Epithelial cell of prostate (primary cell): ENCODE results near the gene NXPH3.
"Not testable (repeated sequence)": the region's sequence is repeated elsewhere in the genome, so short reads cannot be mapped to it uniquely, and the experiment has no call there.

Experiments
- DNase-seq: peaks from one replicate; pipeline ENCODE4 v3.0.0-alpha.2; 2011; ENCODE audit warnings: low read depth, low spot score
- H3K27ac ChIP-seq: fragments of 450-650 bp; 2 replicates; pipeline ENCODE4 v1.5.1; 2017; ENCODE audit warnings: mild to moderate bottlenecking

The NXPH3 gene

DNA sequence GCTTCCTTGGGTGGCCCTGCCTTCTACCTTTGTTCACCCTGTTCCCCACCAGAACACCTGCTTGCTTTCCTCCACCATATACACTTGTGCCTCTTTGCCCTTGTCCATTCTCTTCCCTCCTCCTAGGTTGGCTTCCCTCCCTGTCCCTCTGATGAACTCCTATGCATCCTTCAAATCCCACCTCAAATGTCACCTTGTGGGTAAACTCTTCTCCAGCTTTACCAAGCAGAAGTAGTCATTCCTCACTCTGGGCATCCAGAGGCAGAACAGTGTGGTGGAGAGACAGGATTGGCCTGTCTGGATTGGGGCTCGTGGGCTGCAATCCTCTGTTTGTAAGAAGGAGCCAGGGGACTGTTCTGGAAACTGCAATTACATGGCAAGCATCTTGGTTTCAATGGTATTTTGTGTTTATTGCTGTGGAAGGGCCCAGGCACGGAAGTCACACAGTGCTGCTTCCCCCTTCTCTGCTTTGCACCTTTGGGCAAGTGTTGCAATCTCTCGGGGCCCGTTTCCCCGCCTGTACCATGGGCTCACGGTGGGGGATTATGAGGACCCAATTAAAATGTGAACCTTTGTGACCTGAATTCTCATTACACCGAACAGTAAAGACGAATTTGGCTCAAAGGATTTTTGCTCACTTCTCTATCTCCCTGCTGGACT is 21.9 kb upstream of the NXPH3 start:
- H3K27ac ChIP-seq, result no peak overlapping the region
- DNase-seq, result no peak

DNA sequence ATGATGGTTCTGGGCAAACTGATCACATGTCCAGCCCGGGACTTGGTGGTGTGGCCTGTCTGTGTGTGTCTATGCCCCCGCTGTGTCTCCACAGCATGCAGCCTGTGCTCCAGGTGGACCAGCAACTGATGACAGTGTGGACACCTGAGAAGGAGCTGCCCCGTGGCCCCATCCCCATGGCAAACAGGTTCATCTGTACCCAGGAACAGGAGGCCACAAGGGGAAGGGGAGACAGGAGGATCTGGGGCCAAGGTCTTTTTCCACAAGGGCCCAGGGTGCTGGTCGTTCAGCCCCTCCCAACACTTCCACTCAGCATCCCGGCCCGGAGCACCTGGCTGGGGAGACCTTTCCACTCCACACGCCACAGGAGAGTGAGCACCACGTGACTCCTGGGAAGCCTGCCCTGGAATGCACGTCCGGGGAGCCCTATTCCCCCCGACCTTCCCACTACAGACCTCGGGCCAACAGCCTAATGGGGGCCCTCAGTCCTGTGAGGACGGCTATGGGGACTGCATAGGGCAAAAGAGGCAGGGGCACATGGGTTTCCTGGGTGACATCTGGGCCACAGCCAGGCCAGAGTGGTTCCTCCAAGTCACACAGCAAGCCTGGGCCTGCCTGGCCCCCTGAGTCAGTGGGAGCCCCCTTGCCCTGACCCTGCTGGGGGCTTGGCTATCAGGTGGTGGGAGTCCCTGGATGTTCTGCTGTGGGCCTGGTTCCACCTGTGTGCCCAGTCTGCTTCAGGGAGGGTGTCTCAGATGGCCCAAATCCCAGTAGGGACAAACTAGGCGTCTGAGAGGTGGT is 20.8 kb upstream of the NXPH3 start:
- H3K27ac ChIP-seq, result no peak overlapping the region
- no peak for DNase-seq

DNA sequence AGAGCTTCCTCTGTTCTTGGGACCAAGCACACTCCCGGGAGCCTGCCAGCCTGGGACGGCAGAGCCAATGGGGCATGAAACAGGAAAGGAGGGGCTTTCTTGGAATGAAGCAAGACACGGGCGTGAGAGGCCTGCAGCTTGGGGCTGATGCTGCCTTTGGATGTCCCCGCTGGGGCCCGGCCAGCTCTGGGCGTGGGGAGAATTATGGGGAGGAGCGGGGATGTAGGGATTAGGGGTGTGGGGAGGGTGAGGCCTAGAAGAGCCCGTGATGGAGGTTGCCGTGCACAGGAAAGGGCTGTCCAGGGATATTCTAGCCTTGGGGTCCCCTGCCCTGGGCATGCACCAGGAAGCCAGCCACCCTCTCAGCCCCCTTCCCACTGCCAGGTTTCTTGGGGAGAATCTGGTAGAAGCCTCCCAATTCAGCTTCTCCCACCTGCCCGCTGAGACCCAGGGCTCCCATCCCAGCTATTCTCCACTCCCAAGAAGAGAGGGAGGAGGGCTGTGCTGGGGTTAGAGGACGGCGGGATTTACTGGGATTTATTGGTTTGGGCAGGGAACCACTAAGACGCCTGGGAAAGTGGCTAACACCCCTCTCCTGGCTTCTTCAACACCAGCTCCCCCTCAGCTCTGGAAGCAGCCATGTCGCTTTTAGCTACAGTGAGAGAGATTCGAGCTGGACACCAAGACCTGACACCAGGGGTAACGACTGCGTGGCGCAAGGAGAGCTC is 20.0 kb upstream of the NXPH3 start:
- no peak overlapping the region for H3K27ac ChIP-seq
- no peak for DNase-seq

DNA sequence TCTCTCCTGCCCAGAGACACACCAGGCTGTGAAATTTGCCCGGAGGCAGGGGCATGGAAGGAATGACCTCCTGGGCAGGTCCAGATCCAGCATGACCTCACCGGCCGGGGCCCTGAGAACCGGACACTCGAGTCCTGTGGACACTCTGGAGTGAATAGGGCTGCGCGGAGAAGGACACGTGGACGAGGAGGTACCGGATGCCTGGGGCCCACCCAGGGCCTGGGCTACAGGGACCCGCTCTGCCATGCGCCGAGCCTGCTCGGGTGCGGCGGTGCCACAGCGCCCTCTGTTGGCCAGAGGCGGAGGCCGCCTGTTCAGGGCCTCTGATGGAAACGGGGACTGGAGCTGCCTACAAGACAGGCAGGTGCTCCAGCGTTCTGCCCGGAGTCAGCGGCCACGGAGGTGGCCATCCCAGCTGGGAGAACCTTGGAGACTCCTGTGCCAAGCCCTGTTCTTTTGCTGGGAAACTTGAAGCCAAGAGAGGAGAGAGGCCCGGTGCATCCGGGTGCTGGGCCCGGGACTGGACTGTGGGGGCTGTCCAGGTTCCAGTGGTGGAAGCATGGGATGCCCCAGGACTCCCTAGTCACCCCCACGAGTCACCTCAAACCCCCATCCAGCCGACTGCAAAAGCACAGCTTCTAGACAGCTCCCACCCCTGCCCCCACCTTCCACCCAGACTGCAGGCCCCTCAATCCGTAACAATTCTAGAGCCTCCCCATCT is 19.3 kb upstream of the NXPH3 start:
- DNase-seq, result no peak
- no peak overlapping the region for H3K27ac ChIP-seq

DNA sequence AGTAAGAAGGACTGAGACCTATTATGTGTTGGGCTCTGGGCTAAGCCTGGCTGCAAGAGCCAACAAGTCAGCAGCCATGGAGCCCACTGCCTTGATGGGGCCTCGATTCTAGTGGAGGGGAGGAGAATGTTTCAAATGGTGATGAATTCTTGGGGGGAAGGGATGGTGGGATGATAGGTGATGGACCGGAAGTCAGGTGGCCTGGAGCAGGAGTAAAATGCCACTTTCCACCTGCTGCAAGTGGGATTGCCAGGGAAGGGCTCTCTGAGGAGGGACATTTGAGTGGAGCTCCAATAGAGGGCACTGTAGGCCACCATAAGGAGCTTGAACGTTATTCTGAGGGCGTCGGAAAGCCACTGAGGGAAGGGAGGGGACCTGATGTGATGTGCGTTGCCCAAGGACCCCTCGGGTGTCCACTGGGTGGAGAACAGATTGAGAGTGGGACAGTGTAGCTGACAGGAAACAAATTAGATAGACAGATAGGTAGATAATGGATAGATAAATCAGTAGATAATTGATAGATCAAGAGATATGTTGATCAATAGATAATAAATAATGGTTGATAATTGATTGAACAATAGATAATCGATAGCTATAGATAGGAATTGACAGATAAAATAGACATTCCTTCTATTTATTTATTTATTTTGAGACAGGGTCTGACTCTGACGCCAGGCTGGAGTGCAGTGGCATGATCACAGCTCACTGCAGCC is 18.2 kb upstream of the NXPH3 start:
- no peak for DNase-seq
- H3K27ac ChIP-seq, result no peak overlapping the region

DNA sequence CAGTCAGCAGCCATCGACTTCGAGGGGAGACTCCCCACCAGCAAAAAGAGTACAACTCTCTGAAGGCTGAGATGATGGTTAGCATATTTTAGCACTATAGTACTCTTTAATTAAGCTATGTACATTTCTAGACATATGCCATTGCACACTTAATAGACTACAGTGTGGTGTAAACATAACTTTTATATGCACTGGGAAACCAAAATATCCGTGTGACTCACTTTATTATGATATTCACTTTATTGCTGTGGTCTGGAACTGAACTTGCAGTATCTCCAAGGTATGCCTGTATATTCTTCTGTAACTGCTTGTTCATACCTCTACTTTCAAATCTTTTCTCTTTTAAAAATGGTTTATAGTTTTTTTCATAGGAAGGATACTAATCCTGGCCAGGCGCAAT is 11.0 kb upstream of the NXPH3 start:
- no peak overlapping the region for H3K27ac ChIP-seq
- no peak for DNase-seq

DNA sequence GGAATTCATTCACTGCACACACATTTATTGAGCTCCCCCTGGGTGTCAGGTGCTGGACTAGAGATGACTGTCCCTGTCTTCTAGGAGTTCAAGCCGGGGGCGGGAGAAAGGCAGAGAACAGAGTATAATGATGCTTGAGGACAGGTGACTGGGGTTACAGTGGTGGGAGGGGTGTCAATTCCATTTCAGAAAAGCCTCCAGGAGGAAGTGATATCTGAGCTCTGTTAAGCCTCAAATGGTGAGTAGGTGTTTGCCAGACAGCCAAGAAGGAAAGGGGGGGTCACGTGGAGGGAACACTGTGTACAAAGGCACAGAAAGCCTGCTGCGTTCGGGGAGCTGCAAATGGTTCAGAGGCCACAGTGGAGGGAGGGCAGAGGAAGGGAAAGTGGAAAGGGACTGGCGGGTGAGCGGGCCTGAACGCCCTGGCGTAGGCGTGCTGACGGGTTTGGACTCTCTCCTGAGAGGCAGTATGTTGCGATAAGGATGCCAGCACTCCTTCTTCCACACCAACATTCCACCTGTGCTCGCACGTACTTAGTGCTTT is 9.7 kb upstream of the NXPH3 start:
- no peak overlapping the region for H3K27ac ChIP-seq
- no peak for DNase-seq

DNA sequence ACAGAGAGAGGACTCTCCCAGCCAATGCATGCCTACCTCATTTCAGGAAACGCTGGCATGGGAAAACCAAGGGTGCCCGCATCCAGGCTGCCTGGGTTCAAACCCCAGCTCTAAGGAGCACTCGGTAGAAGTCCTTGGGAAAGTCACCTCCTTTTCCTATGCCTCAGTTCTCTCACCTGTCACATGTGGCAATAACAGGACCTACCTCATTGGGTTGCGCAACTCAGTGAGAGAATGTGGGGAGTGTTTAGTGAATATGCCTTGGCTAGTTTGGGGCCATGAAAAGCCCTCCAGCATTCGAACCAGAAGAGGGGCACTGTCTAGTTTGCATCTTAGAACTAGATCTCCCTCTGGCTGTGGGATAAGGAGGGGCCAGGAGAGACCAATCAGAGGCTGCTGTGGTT is 9.0 kb upstream of the NXPH3 start:
- no peak for DNase-seq
- no peak overlapping the region for H3K27ac ChIP-seq

DNA sequence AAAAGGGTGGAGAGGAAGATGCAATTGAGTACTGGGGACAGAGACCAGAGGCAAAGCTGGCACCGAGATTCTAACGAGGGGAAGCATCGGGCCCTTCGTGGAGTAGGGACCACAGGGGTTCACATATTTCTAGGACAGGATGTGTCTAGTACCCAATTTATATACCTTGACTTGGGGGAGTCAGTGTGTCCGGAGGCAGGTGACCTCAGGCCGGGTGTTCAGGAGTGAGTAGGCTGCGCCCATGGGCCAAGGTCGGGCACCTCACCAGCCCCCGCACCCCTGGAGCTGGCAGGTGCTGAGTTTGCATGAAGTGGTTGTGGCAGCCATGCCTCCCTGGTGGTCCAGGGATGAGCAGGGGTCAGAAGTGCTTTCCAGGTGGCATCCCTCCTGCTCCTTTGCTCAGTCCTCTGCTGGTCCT is 8.6 kb upstream of the NXPH3 start:
- H3K27ac ChIP-seq, result no peak overlapping the region
- no peak for DNase-seq

DNA sequence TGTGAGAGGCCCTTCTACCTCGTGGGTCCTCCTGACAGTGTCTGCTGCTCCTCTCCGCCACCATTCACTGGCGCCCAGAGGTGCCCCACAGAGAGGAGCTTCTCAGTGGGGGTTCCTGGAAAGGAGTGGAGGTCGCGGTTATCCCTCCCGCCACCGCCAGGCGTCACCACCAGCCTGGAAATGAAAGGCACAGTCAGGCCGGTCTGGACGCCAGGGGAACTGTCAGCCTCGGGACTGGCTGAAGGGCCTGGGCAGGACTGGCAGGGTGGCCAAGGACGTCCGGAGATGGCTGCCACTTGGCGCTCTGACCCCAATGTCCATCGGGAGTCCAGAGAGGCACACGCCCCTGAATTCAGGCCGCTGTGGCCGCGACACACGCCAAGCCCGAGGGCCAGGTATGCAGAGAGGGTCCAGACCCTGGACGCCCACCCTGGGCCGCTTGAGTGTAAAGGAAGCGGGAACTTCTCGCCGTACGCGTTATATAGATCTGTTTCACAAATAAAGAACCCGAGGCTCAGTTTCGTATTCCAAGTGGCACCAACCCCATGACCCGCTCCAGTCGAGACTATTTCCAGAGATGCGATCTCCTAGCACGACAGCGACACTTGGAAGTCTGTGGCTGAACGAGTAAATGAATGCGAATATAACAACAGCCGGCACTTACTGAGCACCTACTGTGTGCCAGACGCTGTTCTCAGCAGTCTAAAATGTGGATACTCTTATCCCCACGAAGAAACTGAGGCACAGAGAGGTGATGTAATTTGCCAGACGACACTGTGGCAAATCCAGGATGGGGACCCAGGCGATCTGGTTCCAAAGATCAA is 7.6 kb upstream of the NXPH3 start:
- no peak overlapping the region for H3K27ac ChIP-seq

DNA sequence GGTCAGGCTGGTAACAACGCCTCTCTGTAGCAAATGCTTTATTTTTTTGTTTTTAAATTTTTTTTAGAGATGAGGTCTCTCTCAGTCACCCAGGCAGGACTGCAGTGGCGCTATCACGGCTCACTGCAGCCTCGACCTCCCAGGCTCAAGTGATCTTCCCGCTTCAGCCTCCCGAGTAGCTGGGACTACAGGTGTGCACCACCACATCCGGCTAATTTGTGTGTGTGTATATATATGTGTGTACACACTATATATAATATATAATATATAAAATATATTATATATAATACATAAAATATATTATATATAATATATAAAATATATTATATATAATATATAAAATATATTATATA is 7.0 kb upstream of the NXPH3 start:
- DNase-seq, H3K27ac ChIP-seq: not testable (repeated sequence)

More for the DNA sequence above, 7.6 kb upstream of the NXPH3 start:
- DNase-seq, result no peak

DNA sequence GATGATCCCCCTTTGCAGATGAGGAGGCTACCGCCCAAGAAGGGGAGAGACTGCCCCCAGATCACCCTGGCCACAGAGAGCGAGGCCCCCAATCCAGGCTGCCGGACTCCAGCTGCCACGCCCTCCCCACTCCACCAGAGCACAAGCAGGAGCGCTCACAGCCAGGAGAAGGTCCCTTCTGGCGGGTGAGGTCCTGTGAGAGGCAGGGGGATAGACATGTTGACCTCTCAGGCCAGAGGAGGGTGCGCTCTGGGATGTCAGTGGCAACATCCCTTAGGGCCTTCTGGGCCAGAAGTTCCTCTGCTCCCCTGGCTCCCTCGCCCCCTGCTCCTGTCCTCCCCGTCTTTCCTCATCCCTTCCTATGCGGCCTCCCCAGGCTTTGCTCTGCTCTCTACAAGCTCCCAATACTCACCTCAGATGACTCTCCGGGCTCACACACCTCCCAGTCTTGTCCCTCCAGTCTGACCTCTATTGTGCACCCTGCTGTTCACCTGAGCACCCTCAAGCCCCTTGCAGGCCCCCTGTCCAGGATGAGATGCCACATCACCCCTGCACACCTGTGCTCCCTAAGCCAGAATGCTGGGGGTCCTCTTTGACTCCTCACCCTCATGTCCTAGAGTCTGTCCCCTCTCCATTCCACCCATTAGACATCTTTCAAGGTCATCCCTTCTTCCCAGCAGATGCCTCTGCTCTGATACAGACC is 5.0 kb upstream of the NXPH3 start:
- DNase-seq, result no peak
- no peak overlapping the region for H3K27ac ChIP-seq

DNA sequence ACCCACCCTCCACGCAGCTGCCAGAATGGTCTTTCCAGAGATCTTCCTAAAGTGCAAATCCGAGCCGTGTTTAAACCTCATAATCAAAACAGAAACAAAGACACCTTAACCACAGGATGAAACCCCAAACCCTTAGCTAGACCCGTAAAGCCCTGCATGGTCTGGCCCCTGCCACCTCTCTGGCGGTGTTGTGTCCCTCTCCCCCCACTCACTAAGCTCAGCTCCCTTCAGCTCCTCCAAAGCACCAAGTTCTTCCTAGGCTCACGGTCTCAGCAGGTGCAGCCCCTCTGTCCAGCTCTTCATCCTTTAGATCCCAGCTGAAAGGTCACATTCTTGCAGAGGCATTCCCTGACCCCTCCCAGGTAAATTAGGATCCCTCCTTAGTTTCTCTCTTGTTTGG is 4.4 kb upstream of the NXPH3 start:
- no peak for DNase-seq
- H3K27ac ChIP-seq, result no peak overlapping the region

DNA sequence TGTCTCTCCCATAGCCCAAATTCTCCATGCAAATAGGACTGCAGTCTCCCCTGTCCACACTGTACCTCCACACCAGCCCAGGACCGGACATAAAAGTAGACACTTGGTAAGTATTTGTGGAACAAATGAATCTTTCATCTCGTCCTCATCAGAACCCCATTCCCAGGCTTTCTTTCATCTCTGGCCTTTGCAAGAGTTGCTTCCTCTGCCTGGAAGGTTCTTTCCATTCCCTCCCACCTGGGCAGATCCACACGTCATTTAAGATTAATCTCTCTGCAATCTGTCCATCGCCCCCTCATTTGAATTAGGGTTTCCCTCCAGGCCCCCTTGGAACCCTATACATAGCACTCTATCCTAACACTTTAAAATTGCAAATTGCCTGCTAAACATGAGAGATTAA is 3.9 kb upstream of the NXPH3 start:
- H3K27ac ChIP-seq, result no peak overlapping the region
- DNase-seq, result no peak

DNA sequence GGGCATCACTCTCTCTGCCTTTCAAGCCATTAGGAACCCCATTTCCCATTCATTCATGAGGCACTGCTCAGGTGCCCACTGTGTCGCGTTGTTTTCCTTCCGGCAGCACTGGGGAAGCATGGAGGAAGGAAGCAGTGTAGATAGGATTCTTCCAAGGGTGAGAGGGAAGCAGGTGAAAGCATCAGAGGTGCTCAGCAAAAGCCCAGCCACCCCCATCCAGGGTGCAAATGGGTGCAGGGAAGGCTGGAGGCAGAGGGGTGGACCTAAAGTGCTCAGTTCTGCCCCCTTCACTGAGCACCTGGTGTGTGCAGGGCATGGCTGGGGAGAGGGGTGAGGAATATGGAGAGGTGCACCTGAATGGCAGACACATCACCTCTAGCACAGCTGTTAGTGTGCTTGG is 3.4 kb upstream of the NXPH3 start:
- no peak for DNase-seq
- H3K27ac ChIP-seq, result no peak overlapping the region

DNA sequence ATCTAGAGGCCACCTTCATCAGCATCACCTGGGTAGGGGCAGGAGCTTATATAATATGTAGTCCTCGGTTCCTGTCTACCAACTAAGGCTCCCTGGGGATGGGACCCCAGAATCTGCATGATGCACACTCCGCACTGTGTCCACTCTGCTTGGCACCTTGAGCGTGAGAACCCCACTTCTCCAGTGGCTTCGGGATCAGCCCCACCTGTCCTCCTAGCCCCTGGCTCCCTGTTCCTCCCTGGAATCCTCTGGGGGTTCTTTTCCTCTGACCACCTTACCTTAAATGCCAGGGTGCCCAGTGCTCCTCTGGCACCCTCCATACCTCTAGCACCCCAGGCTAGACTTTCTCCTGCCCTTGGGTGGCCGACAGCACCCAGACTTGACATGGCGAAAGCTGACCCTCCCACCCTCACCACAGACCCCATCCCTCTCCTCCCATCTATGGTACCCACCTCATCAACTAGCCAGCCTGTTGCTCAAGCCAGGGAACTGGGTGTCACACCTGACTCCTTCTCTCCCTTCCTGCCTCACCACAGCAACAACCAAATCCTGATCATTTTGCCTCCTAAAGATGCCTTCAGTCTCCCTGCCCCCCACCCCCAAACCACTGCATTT is 2.8 kb upstream of the NXPH3 start:
- H3K27ac ChIP-seq, result no peak overlapping the region
- no peak for DNase-seq

DNA sequence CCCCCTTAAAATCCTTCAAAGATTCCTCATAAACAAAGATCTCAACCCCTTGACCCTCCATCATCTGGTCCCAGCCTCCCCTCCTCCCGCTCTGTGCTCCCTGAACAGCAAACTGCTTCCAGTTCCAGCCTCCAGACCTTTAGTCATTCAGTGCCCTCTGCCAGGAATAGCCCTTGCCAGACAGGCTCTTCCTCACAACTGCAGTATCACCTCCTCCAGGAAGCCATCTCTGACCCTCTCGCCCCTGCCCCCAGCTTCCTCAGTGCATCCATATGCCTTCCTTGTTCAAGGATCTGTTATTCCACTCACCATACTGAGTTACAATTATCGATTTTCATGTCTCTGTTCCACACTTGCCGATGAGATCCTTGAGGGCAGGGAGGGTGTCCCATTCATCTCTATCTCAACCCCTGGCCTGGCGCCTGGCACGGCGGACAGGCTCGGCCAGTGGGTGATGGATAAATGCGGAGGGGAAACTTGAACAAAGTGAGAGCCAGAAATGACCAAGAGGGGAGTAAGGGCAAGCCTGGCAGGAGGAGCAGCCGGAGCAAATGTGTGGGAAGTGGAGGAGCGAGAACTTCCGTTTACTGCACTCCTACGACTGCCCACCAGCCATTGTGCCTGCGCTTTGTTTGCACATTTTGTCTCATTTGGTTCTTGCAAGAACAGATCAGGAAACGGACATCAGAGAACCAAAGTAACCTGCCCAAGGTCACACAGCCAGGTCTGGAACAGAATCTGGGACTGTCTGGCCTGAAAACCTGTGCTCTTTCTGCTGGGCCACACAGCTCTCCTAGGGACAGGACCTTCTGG is 2.0 kb upstream of the NXPH3 start:
- H3K27ac ChIP-seq, result no peak overlapping the region

More for the DNA sequence above, 2.0 kb upstream of the NXPH3 start:
- no peak for DNase-seq
